ENCODE results near the gene CCDC63. TPM values are rescaled to one million over a fixed set of nuclear protein-coding genes. Genes with fewer than 3 reads are reported as not detected.
A peak's percentile ranks its signal among the peaks of the same experiment; 100 is the strongest.

Gene CCDC63
- total and polyA plus RNA-seq, 9 of the 15 experiments (the other 6 are each of a cell fraction or from before 2014, with no cell fraction given) = not detected

- Histone ChIP-seq H3K9me1 (ENCODE audit: control insufficient read depth, insufficient read depth, low read length) (no peaks in the 10 kb centered on the region), H3K9me3 (replicated peaks; ENCODE audit: control insufficient read depth, insufficient read depth, low read depth, low read length) (no peaks in the 10 kb centered on the region), H4K20me1 (replicated peaks; ENCODE audit: control insufficient read depth, insufficient read depth, low read length) (no peaks in the 10 kb centered on the region), H3K36me3 (ENCODE audit: control insufficient read depth, insufficient read depth, low read length) (no peaks in the 10 kb centered on the region), H3K27me3 (ENCODE audit: control insufficient read depth in 2 of 2, insufficient read depth in 2 of 2, low read length in 2 of 2) (peaks cover 21 to 57% of the 10 kb centered on the region in 2 experiments; a peak in 4 of 5 replicates), H3K4me1 (replicated peaks in 1 of 2; ENCODE audit: control insufficient read depth in 2 of 2, insufficient read depth in 2 of 2, low read length in 2 of 2) (peaks cover 0 to 6% of the 10 kb centered on the region in 2 experiments; a peak in 2 of 5 replicates), H2AFZ (ENCODE audit: low read depth, low read length) (no peak overlapping the region), H3K9ac (ENCODE audit: insufficient read depth in 1 of 2, low read depth in 2 of 2, low read length in 2 of 2) (no peak overlapping the region), H3K27ac (ENCODE audit: extremely low read depth, low read depth, low read length) (no peak overlapping the region), H3K4me2 (ENCODE audit: insufficient read depth, low read length) (no peak overlapping the region), H3K4me3 (no peak overlapping the region), H3K79me2 (ENCODE audit: control insufficient read depth, insufficient read depth, low read length) (no peaks in the 10 kb centered on the region)
- DNase-seq (ENCODE audit: extremely low read depth in 1 of 4, low spot score in 3 of 4) = peak in 2 of 4 experiments; percentile 22 to 30
- no peak for FAIRE-seq
- BruUV-seq (replicated peaks) = no TSS peak
- intact Hi-C loops (cut with micrococcal nuclease) (loop anchor here (5.0 kb wide), 1 partner anchor 48 kb away; no protein-coding TSS in a partner anchor), in situ Hi-C loops (cut with MboI) (no loop called here)
- ChIA-PET CTCF (ENCODE audit: low intra/inter-chr PET ratio) (no interaction called here), POLR2A (interaction anchor here (1.1 kb wide), 1 partner anchor 10 kb away, joined by 3 read pairs; no protein-coding TSS in a partner anchor)
- no peak for ATAC-seq
- 1% methylated on average over 15 of the region's 15 CpGs for WGBS (ENCODE audit: insufficient coverage, low coverage, missing lambda C conversion rate)
- TF ChIP-seq, protein P1, sequence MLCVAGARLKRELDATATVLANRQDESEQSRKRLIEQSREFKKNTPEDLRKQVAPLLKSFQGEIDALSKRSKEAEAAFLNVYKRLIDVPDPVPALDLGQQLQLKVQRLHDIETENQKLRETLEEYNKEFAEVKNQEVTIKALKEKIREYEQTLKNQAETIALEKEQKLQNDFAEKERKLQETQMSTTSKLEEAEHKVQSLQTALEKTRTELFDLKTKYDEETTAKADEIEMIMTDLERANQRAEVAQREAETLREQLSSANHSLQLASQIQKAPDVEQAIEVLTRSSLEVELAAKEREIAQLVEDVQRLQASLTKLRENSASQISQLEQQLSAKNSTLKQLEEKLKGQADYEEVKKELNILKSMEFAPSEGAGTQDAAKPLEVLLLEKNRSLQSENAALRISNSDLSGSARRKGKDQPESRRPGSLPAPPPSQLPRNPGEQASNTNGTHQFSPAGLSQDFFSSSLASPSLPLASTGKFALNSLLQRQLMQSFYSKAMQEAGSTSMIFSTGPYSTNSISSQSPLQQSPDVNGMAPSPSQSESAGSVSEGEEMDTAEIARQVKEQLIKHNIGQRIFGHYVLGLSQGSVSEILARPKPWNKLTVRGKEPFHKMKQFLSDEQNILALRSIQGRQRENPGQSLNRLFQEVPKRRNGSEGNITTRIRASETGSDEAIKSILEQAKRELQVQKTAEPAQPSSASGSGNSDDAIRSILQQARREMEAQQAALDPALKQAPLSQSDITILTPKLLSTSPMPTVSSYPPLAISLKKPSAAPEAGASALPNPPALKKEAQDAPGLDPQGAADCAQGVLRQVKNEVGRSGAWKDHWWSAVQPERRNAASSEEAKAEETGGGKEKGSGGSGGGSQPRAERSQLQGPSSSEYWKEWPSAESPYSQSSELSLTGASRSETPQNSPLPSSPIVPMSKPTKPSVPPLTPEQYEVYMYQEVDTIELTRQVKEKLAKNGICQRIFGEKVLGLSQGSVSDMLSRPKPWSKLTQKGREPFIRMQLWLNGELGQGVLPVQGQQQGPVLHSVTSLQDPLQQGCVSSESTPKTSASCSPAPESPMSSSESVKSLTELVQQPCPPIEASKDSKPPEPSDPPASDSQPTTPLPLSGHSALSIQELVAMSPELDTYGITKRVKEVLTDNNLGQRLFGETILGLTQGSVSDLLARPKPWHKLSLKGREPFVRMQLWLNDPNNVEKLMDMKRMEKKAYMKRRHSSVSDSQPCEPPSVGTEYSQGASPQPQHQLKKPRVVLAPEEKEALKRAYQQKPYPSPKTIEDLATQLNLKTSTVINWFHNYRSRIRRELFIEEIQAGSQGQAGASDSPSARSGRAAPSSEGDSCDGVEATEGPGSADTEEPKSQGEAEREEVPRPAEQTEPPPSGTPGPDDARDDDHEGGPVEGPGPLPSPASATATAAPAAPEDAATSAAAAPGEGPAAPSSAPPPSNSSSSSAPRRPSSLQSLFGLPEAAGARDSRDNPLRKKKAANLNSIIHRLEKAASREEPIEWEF (CRISPR knock-in tag; IDR thresholded peaks at IDR 0.05) = 0 out of 2 replicates have a peak, but pooled peaks have one; percentile 14
- TF ChIP-seq HINFP (tag; conservative IDR thresholded peaks at IDR 0.05; ENCODE audit: low read depth) = no peak
- no peak for TF ChIP-seq POLR3A (IDR thresholded peaks at IDR 0.05; ENCODE audit: borderline replicate concordance, extremely low read depth, insufficient read depth, insufficient read length)
- TF ChIP-seq JUND (IDR thresholded peaks at IDR 0.05; ENCODE audit: borderline replicate concordance, low read depth, low read length) = peak; percentile 49; the same call in 1 of the 2 replicates
- TF ChIP-seq JUND (tag; IDR thresholded peaks at IDR 0.05; ENCODE audit: borderline replicate concordance, low read depth, low read length) = peak; percentile 54; the same call in 1 of the 3 replicates
- TF ChIP-seq RBM25 (IDR thresholded peaks at IDR 0.05; ENCODE audit: low read depth, low read length, severe bottlenecking) = no peak
- TF ChIP-seq HDAC8 (tag; IDR thresholded peaks at IDR 0.05) = no peak
- no peak for TF ChIP-seq NCOR1 (IDR thresholded peaks at IDR 0.05)
- no peak for TF ChIP-seq ZNF668 (CRISPR knock-in tag; IDR thresholded peaks at IDR 0.05)
- no peak for TF ChIP-seq TCF7 (IDR thresholded peaks at IDR 0.05; ENCODE audit: borderline replicate concordance)
- no peak for TF ChIP-seq E2F3 (CRISPR knock-in tag; IDR thresholded peaks at IDR 0.05)
- no peak for TF ChIP-seq PCBP2 (IDR thresholded peaks at IDR 0.05; ENCODE audit: low read depth, low read length, poor library complexity, severe bottlenecking)
- TF ChIP-seq FOSL1 (tag; conservative IDR thresholded peaks at IDR 0.05) = peak; percentile 63
- peak; percentile 39 for TF ChIP-seq CBFA2T3 (IDR thresholded peaks at IDR 0.05)
- TF ChIP-seq MEF2D (tag; conservative IDR thresholded peaks at IDR 0.05; ENCODE audit: low read depth) = 0 out of 2 replicates have a peak, but pooled peaks have one; percentile 47
Observed at GRCh38 chr12:110844551-110845338, 2.0 kb upstream of the CCDC63 start.

Measured in K562 (cell line).